HepG2 (cell line): ENCODE results near the gene RPL3. TPM values are rescaled to one million over a fixed set of nuclear protein-coding genes. Genes with fewer than 3 reads are reported as not detected.

Source experiments
- ADNP ChIP-seq: sonication (generic); formaldehyde crosslinking; IDR thresholded peaks from 2 replicates; pipeline ENCODE4 v1.4.0; 2020; ENCODE audit warnings: missing genetic modification reagents
- BATF2 ChIP-seq: sonication (generic); formaldehyde crosslinking; IDR thresholded peaks from 2 replicates; pipeline ENCODE4 v1.8.0; 2022; ENCODE audit warnings: mild to moderate bottlenecking, missing genetic modification reagents, moderate library complexity
- HIC2 ChIP-seq: sonication (generic); formaldehyde crosslinking; IDR thresholded peaks from 2 replicates; pipeline ENCODE4 v1.9.0; 2022; ENCODE audit warnings: low read depth, missing genetic modification reagents
- PRDM10 ChIP-seq: sonication (generic); formaldehyde crosslinking; IDR thresholded peaks from 2 replicates; pipeline ENCODE4 v1.4.0; 2020; ENCODE audit warnings: low read depth, missing genetic modification reagents
- SAP130 ChIP-seq: IDR thresholded peaks from 2 replicates; pipeline ENCODE4 v1.6.1; 2016; ENCODE audit warnings: low read depth
- SRSF1 ChIP-seq: fragments of 200-400 bp; formaldehyde crosslinking; optimal IDR thresholded peaks from 2 replicates; pipeline ENCODE3; 2017; ENCODE audit warnings: mild to moderate bottlenecking, low read depth, low read length, moderate library complexity
- TFAP4 ChIP-seq: sonication (generic); IDR thresholded peaks from 2 replicates; pipeline ENCODE4 v1.6.1; 2016; ENCODE audit warnings: low read depth, borderline replicate concordance
- THAP8 ChIP-seq: sonication (generic); formaldehyde crosslinking; IDR thresholded peaks from 2 replicates; pipeline ENCODE4 v1.5.1; 2020; ENCODE audit warnings: missing genetic modification reagents, mild to moderate bottlenecking, borderline replicate concordance
- ZC3H4 ChIP-seq: sonication (generic); formaldehyde crosslinking; IDR thresholded peaks from 2 replicates; pipeline ENCODE4 v1.4.0; 2020; ENCODE audit warnings: missing genetic modification reagents, borderline replicate concordance
- ZFP91 ChIP-seq: sonication (generic); formaldehyde crosslinking; IDR thresholded peaks from 2 replicates; pipeline ENCODE4 v1.9.0; 2022; ENCODE audit warnings: missing genetic modification reagents, mild to moderate bottlenecking, borderline replicate concordance
- ZNF225 ChIP-seq: sonication (generic); formaldehyde crosslinking; IDR thresholded peaks from 2 replicates; pipeline ENCODE4 v1.4.0; 2020; ENCODE audit warnings: mild to moderate bottlenecking, missing genetic modification reagents
- ZNF609 ChIP-seq: sonication (generic); formaldehyde crosslinking; IDR thresholded peaks from 2 replicates; pipeline ENCODE4 v1.4.0; 2020; ENCODE audit warnings: mild to moderate bottlenecking, missing genetic modification reagents, borderline replicate concordance
- ZNF761 ChIP-seq: sonication (generic); formaldehyde crosslinking; conservative IDR thresholded peaks from 2 replicates; pipeline ENCODE4 v1.4.0; 2020; ENCODE audit warnings: mild to moderate bottlenecking, missing genetic modification reagents
- polyA plus RNA-seq, 8 experiments: library from polyadenylated mRNA; depleted of rRNA in 3 of 8; stranded (reverse) in 7 of 8; unstranded in 1 of 8; fragments of >200 nt; fragmentation: Illumina TruSeq in 4 of 8; extraction: Trizol in 4 of 8; gene quantifications; 2 replicates each; pipeline versions ENCODE4 v1.2.1 to v1.2.3, GENCODE V29; 2011 to 2016; ENCODE audit warnings: low read depth in 4 of 8, missing spikeins in 1 of 8, mixed read lengths in 1 of 8; ENCODE audit not compliant: insufficient read depth in 1 of 8
- total RNA-seq, 5 experiments: library from RNA; depleted of rRNA; stranded (reverse); fragments of >200 nt; fragmentation: Illumina TruSeq; extraction: Trizol; gene quantifications; 2 replicates each; pipeline ENCODE4 v1.2.3, GENCODE V29; 2016; ENCODE audit warnings: low read depth in 1 of 5

The RPL3 gene
- total and polyA plus RNA-seq, 2 of the 13 experiments (the other 11 are each of a cell fraction or from before 2014, with no cell fraction given), result 1,051 to 3,279 TPM

GRCh38 chr22:39317775-39318506 lies 1.5 kb downstream of the RPL3 start (continued):
- no peak for TF ChIP-seq BATF2 (CRISPR knock-in tag)
- TF ChIP-seq ADNP (CRISPR knock-in tag), result no peak
- no peak for TF ChIP-seq PRDM10
- TF ChIP-seq ZC3H4 (CRISPR knock-in tag), result no peak
- peak; percentile 24; the same call in 1 of the 2 replicates for TF ChIP-seq SAP130 (CRISPR knock-in tag)
- 0 out of 2 replicates have a peak, but pooled peaks have one; percentile 10 for TF ChIP-seq TFAP4
- TF ChIP-seq HIC2, result no peak
- no peak for TF ChIP-seq THAP8
- TF ChIP-seq ZFP91 (CRISPR knock-in tag), result no peak
- 0 out of 2 replicates have a peak, but pooled peaks have one; percentile 21 for TF ChIP-seq ZNF609 (CRISPR knock-in tag)
- no peak for TF ChIP-seq ZNF225 (CRISPR knock-in tag)
- TF ChIP-seq SRSF1, result no peak
- TF ChIP-seq ZNF761 (CRISPR knock-in tag), result no peak
